ENCODE data around the gene SLC1A2. TPM values are rescaled to one million over a fixed set of nuclear protein-coding genes. Genes with fewer than 3 reads are reported as not detected.

SLC1A2 gene
- total RNA-seq, 1 experiment from 2014 or later, result 0.25 TPM

DNA sequence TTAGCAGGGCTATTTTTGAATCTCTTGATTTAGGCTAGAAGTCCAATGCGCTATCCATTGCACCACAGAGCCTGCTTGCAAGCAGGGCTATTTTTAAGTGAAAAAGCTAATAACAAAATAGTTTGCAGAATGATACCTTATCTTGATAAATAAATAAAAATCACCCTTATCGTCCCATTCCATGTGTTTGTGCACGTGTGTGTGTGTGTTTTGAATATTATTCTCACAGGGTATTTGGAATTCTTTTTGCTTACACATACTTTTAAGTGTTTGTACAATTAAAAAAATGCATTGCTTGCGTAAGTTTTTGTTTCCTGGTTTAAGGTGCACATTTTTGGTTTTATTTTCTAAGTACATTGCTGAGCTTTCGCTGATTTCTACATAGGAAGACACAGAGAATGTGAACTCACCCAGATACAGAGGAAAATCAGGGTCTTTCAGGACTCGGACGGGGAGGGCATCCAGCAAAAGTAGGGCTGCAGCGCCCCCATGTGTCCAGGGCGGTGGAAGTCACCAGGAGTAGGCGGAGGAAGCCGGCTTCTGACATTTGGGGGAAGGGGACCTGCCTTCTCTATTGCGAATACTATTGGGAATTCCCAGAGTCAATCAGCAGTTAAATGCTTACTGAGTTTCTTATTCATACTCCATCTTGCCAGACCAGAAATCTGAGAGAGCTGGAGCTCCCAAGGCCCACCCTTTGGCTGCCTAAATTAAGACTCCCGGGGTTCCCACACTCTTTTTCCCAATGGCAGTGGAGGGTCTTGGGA lies 27.3 kb downstream of the SLC1A2 start:
- Histone ChIP-seq H4K20me1 (ENCODE audit: insufficient read depth) (no peaks in the 10 kb centered on the region), H3K27ac (ENCODE audit: low read depth, low read length) (no peak overlapping the region), H3K4me3 (replicated peaks in 1 of 2; ENCODE audit: low read depth in 1 of 2, low read length in 2 of 2) (no peak overlapping the region), H3K9ac (ENCODE audit: low read length) (no peak overlapping the region), H3K79me2 (ENCODE audit: insufficient read depth, low read length) (no peaks in the 10 kb centered on the region), H3K4me1 (ENCODE audit: control insufficient read depth in 1 of 2, insufficient read depth in 2 of 2, low read length in 2 of 2) (peaks cover 15 to 18% of the 10 kb centered on the region in 2 experiments), H3K27me3 (ENCODE audit: insufficient read depth, low read length) (no peaks in the 10 kb centered on the region), H3K9me3 (ENCODE audit: control insufficient read depth in 1 of 2, insufficient read depth in 1 of 2, low read depth in 1 of 2, low read length in 2 of 2) (no peaks in the 10 kb centered on the region), H3K9me2 (ENCODE audit: insufficient read depth) (no peaks in the 10 kb centered on the region), H3K4me2 (ENCODE audit: low read length) (peak overlapping the region; percentile 42), H3K36me3 (ENCODE audit: control insufficient read depth in 1 of 2, insufficient read depth in 2 of 2, low read length in 2 of 2) (no peaks in the 10 kb centered on the region), H2AFZ (ENCODE audit: low read depth, low read length, poor library complexity, severe bottlenecking) (peak overlapping the region; percentile 78)
- POLR2A ChIA-PET, result interaction anchor here (1.0 kb wide), 1 partner anchor 389 kb away, joined by 3 read pairs; no protein-coding TSS in a partner anchor
- CTCF ChIA-PET, result interaction anchor here (0.6 to 4.0 kb wide), 7 partner anchors 18 to 493 kb away, joined by 3 to 37 read pairs (median 4); no protein-coding TSS in a partner anchor
- DNase-seq (ENCODE audit: low read depth, low spot score), result peak; percentile 49
- intact Hi-C loops (cut with micrococcal nuclease), result loop anchor here (1.0 to 5.0 kb wide), 7 partner anchors 155 to 1025 kb away; partner anchors contain the start of gene ELF5
- no TSS peak for BruUV-seq (replicated peaks)
- RAD21 ChIA-PET (ENCODE audit: low non-redundant PET in 1 of 2, low total read pairs in 2 of 2, uncharacterized antibody in 2 of 2, unreplicated experiment in 2 of 2), result interaction anchor here in 1 of 2 experiments (1.0 kb wide), 1 partner anchor 465 kb away, joined by 3 read pairs; no protein-coding TSS in a partner anchor
- peak; percentile 92 for ATAC-seq
- TF ChIP-seq, protein P1, sequence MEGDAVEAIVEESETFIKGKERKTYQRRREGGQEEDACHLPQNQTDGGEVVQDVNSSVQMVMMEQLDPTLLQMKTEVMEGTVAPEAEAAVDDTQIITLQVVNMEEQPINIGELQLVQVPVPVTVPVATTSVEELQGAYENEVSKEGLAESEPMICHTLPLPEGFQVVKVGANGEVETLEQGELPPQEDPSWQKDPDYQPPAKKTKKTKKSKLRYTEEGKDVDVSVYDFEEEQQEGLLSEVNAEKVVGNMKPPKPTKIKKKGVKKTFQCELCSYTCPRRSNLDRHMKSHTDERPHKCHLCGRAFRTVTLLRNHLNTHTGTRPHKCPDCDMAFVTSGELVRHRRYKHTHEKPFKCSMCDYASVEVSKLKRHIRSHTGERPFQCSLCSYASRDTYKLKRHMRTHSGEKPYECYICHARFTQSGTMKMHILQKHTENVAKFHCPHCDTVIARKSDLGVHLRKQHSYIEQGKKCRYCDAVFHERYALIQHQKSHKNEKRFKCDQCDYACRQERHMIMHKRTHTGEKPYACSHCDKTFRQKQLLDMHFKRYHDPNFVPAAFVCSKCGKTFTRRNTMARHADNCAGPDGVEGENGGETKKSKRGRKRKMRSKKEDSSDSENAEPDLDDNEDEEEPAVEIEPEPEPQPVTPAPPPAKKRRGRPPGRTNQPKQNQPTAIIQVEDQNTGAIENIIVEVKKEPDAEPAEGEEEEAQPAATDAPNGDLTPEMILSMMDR (IDR thresholded peaks at IDR 0.05 in 2 of 3, conservative IDR thresholded peaks at IDR 0.05 in 1 of 3; ENCODE audit: borderline replicate concordance in 1 of 3, insufficient read depth in 1 of 3, low read depth in 2 of 3, low read length in 2 of 3), result peak; percentile 83 to 98 (median 84)
- TF ChIP-seq POLR2AphosphoS5 (IDR thresholded peaks at IDR 0.05; ENCODE audit: low read depth, low read length) (no peak), RAD21 (IDR thresholded peaks at IDR 0.05; ENCODE audit: low read depth) (peak; percentile 98)

All from HCT116 (cell line).